Heart left ventricle (tissue), 16 donors: ENCODE data around the gene RNF181. TPM values are rescaled to one million over a fixed set of nuclear protein-coding genes. Genes with fewer than 3 reads are reported as not detected.

Experiments used
- ATAC-seq, 4 donors: fragments of 200-7000 bp; cut with Tn5 transposase; one replicate each; pipeline ENCODE4 v1.9.1; 2020 to 2022; ENCODE audit warnings: moderate library complexity in 4 of 4, mild to moderate bottlenecking in 3 of 4, moderate number of reproducible peaks in 1 of 4
- DNase-seq, 5 donors: peaks; one replicate each; pipeline ENCODE4 v3.0.0-alpha.2; 2020
- H3K27ac ChIP-seq, 12 donors: fragments of 200-600 bp; sonication (generic) in 4 of 12; one replicate each; pipeline versions ENCODE4 v1.5.0 to v1.8.0; 2016 to 2022; ENCODE audit warnings: mild to moderate bottlenecking in 2 of 12
- H3K27me3 ChIP-seq, 9 donors: fragments of 200-600 bp; sonication (generic) in 2 of 9; one replicate each; pipeline versions ENCODE4 v1.5.1 to v1.8.0; 2016 to 2022; ENCODE audit warnings: mild to moderate bottlenecking in 3 of 9
- H3K36me3 ChIP-seq, 9 donors: fragments of 200-600 bp; sonication (generic) in 2 of 9; one replicate each; pipeline versions ENCODE4 v1.5.0 to v1.8.0; 2018 to 2022; ENCODE audit warnings: mild to moderate bottlenecking in 2 of 9
- H3K4me1 ChIP-seq, 12 donors: fragments of 200-600 bp; sonication (generic) in 4 of 12; one replicate each; pipeline versions ENCODE4 v1.5.0 to v1.8.0; 2016 to 2022; ENCODE audit warnings: mild to moderate bottlenecking in 3 of 12
- H3K4me3 ChIP-seq, 12 donors: fragments of 200-600 bp; sonication (generic) in 4 of 12; one replicate each; pipeline versions ENCODE4 v1.5.0 to v1.8.0; 2017 to 2022; ENCODE audit warnings: mild to moderate bottlenecking in 9 of 12, moderate library complexity in 4 of 12
- H3K9me3 ChIP-seq, 12 donors: fragments of 200-600 bp; sonication (generic) in 4 of 12; one replicate each; pipeline versions ENCODE4 v1.5.0 to v1.8.0; 2016 to 2022; ENCODE audit warnings: mild to moderate bottlenecking in 1 of 12
- POLR2A ChIP-seq, 2 donors: fragments of 450-650 bp; IDR thresholded peaks; one replicate each; pipeline ENCODE4 v1.6.1; 2017; ENCODE audit warnings: antibody characterized with exemption in 2 of 2, mild to moderate bottlenecking in 2 of 2, moderate library complexity in 2 of 2
- WGBS, 4 donors: extraction: QIAGEN DNeasy Blood & Tissue Kit in 2 of 4; methylation state at CpG; one replicate each; pipeline versions ENCODE4 v1.1.5 to v1.1.7; 2013 to 2018; 5-methylcytosine and 5-hydroxymethylcytosine counted together
- intact Hi-C, 10 donors: fragments of 100-400 bp; cut with DNase I; formaldehyde crosslinking; loops; one replicate each; pipeline versions ENCODE4 v1.11.1 to v1.14.2; 2022
- polyA plus RNA-seq, 2 donors: library from polyadenylated mRNA; stranded (reverse); fragments of 200-250 nt; gene quantifications; one replicate each; pipeline ENCODE4 v1.2.3, GENCODE V29; 2013
- total RNA-seq, 9 donors: library from RNA; depleted of rRNA in 2 of 9; stranded (reverse); fragments of >200 nt in 2 of 9; fragmentation: NEBNext Ultra II Directional in 3 of 9; extraction: Animal tissue kit (Norgen Biotek cat#: 25700) in 3 of 9; gene quantifications; one replicate each; pipeline versions ENCODE4 v1.1.0 to v1.2.4, GENCODE V29; 2016 to 2023
- TF ChIP-seq, protein P1 (sequence below), 12 donors: fragments of 200-600 bp; sonication (generic) in 4 of 12; IDR thresholded peaks; one replicate each; pipeline versions ENCODE4 v1.5.0 to v1.8.0; 2018 to 2022; ENCODE audit warnings: antibody characterized with exemption in 12 of 12, mild to moderate bottlenecking in 5 of 12
- donor health status: ischemic (EF 13 %, LVEDD 7.1; RV severe dilation, severe dysfunction).
- donor health status: healthy with polysubstance abuse.
- donor health status: DM: no; HTN: yes; CAD: no.
- donor health status: DM: no; HTN: no; CAD: no.
- donor health status: ischemic (EF 25% LVEDD 6.9; RV normal size, moderate dysfunction).
- donor health status: ischemic (EF 25% LVEDD 5.7; RV mildly dilated, moderate dysfunction).
- donor health status: healthy.
- donor health status: DM: yes; HTN: yes; CAD: no.
- donor health status: ischemic (EF 35%, LVEDD 5.7; RV mildly dilated, moderate dysfunction).
- donor health status: nonischemic (EF 11% LVEDD 7.7; RV severe dilation, severe dysfunction).
- donor health status: DM: yes; HTN: yes; CAD: no.
- donor health status: PGD.
- donor health status: ischemic (EF 29% LVEDD 5.4; RV normal size, mild dysfunction).
- donor health status: nonischemic (EF 23%, LVEDD 6.1; RV moderate dilation, normal function).

Gene RNF181
- total and polyA plus RNA-seq, 11 donors, result 77.7 to 235 (median 104) TPM

GRCh38 chr2:85547859-85548607 is 47.5 kb upstream of the RNF181 start:
- TF ChIP-seq POLR2A (IDR thresholded peaks at IDR 0.05), result no peak
- TF ChIP-seq, protein P1, sequence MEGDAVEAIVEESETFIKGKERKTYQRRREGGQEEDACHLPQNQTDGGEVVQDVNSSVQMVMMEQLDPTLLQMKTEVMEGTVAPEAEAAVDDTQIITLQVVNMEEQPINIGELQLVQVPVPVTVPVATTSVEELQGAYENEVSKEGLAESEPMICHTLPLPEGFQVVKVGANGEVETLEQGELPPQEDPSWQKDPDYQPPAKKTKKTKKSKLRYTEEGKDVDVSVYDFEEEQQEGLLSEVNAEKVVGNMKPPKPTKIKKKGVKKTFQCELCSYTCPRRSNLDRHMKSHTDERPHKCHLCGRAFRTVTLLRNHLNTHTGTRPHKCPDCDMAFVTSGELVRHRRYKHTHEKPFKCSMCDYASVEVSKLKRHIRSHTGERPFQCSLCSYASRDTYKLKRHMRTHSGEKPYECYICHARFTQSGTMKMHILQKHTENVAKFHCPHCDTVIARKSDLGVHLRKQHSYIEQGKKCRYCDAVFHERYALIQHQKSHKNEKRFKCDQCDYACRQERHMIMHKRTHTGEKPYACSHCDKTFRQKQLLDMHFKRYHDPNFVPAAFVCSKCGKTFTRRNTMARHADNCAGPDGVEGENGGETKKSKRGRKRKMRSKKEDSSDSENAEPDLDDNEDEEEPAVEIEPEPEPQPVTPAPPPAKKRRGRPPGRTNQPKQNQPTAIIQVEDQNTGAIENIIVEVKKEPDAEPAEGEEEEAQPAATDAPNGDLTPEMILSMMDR (IDR thresholded peaks at IDR 0.05), result no peak
- DNase-seq, result no peak
- peaks cover 0 to 98% (median 77%) of the 10 kb centered on the region in 9 donors for H3K36me3 ChIP-seq
- peaks cover 0 to 43% (median 7%) of the 10 kb centered on the region in 12 donors for H3K4me1 ChIP-seq
- H3K27me3 ChIP-seq, result no peaks in the 10 kb centered on the region
- H3K9me3 ChIP-seq, result no peaks in the 10 kb centered on the region
- ATAC-seq, result peak in 1 of 4 donors; percentile 1
- 73 to 75% (median 74%) methylated on average over 6 of the region's 6 CpGs for WGBS, 4 donors
- intact Hi-C loops, result no loop called here
- no peak overlapping the region for H3K4me3 ChIP-seq
- H3K27ac ChIP-seq, result peak overlapping the region in 2 of 12 donors; percentile 4 to 36

DNA sequence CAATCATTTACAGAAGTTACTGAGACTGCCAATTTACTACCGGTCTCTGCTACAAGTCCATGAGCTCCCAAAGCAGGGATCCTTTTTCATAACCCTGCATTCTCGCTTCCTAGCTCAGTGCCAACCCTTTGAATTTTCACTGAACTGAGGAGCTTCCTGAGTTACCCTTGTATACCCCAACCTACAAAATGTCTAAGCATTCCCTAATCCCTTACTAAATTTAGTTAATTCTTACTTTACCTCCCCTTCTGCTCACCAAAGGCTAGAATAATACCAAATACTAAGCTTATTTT is 47.0 kb upstream of the RNF181 start:
- intact Hi-C loops, result no loop called here
- 59 to 79% (median 68%) methylated on average over 2 of the region's 2 CpGs for WGBS, 4 donors
- Histone ChIP-seq H3K9me3 (no peaks in the 10 kb centered on the region), H3K4me3 (no peak overlapping the region), H3K4me1 (peaks cover 0 to 37% (median 5%) of the 10 kb centered on the region in 12 donors), H3K27me3 (no peaks in the 10 kb centered on the region), H3K27ac (peak overlapping the region in 2 of 12 donors; percentile 4 to 36), H3K36me3 (peaks cover 0 to 98% (median 77%) of the 10 kb centered on the region in 9 donors)
- TF ChIP-seq, protein P1 (IDR thresholded peaks at IDR 0.05), result no peak
- no peak for TF ChIP-seq POLR2A (IDR thresholded peaks at IDR 0.05)
- peak in 1 of 4 donors; percentile 2 for ATAC-seq
- DNase-seq, result no peak

- H3K27me3 ChIP-seq, result no peaks in the 10 kb centered on the region
- ATAC-seq (no peak), DNase-seq (no peak)
- no peak overlapping the region for H3K4me3 ChIP-seq
- intact Hi-C loops, result no loop called here
- TF ChIP-seq, protein P1 (IDR thresholded peaks at IDR 0.05), result no peak
- no peak for TF ChIP-seq POLR2A (IDR thresholded peaks at IDR 0.05)
- WGBS, 4 donors, result 88 to 94% (median 90%) methylated on average over 10 of the region's 10 CpGs
- H3K9me3 ChIP-seq, result no peaks in the 10 kb centered on the region
- H3K36me3 ChIP-seq, result peaks cover 0 to 98% (median 77%) of the 10 kb centered on the region in 9 donors
- H3K27ac ChIP-seq, result no peak overlapping the region
- H3K4me1 ChIP-seq, result peaks cover 0 to 33% (median 5%) of the 10 kb centered on the region in 12 donors
Observed at GRCh38 chr2:85549095-85549494, 46.5 kb upstream of the RNF181 start.

GRCh38 chr2:85549826-85550225 is 45.7 kb upstream of the RNF181 start:
- Histone ChIP-seq H3K4me3 (no peak overlapping the region), H3K4me1 (peaks cover 0 to 26% (median under 1%) of the 10 kb centered on the region in 12 donors), H3K36me3 (peaks cover 0 to 98% (median 77%) of the 10 kb centered on the region in 9 donors), H3K27me3 (no peaks in the 10 kb centered on the region), H3K27ac (peak overlapping the region in 1 of 12 donors; percentile 55), H3K9me3 (no peaks in the 10 kb centered on the region)
- intact Hi-C loops, result loop anchor here in 2 of 10 donors (2.0 to 5.0 kb wide), 2 partner anchors 129 to 198 kb away; partner anchors contain the start of genes ELMOD3 (in 1 of the 2) and RETSAT (in 1 of the 2)
- DNase-seq (no peak), ATAC-seq (no peak)
- 52 to 64% (median 59%) methylated on average over 4 of the region's 4 CpGs for WGBS, 4 donors
- TF ChIP-seq POLR2A (IDR thresholded peaks at IDR 0.05), result no peak
